ENCODE data around the gene KMT2D. TPM values are rescaled to one million over a fixed set of nuclear protein-coding genes. Genes with fewer than 3 reads are reported as not detected.

The KMT2D gene, protein sequence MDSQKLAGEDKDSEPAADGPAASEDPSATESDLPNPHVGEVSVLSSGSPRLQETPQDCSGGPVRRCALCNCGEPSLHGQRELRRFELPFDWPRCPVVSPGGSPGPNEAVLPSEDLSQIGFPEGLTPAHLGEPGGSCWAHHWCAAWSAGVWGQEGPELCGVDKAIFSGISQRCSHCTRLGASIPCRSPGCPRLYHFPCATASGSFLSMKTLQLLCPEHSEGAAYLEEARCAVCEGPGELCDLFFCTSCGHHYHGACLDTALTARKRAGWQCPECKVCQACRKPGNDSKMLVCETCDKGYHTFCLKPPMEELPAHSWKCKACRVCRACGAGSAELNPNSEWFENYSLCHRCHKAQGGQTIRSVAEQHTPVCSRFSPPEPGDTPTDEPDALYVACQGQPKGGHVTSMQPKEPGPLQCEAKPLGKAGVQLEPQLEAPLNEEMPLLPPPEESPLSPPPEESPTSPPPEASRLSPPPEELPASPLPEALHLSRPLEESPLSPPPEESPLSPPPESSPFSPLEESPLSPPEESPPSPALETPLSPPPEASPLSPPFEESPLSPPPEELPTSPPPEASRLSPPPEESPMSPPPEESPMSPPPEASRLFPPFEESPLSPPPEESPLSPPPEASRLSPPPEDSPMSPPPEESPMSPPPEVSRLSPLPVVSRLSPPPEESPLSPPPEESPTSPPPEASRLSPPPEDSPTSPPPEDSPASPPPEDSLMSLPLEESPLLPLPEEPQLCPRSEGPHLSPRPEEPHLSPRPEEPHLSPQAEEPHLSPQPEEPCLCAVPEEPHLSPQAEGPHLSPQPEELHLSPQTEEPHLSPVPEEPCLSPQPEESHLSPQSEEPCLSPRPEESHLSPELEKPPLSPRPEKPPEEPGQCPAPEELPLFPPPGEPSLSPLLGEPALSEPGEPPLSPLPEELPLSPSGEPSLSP (N-terminal part only)
- 80.5 TPM for total RNA-seq

DNA sequence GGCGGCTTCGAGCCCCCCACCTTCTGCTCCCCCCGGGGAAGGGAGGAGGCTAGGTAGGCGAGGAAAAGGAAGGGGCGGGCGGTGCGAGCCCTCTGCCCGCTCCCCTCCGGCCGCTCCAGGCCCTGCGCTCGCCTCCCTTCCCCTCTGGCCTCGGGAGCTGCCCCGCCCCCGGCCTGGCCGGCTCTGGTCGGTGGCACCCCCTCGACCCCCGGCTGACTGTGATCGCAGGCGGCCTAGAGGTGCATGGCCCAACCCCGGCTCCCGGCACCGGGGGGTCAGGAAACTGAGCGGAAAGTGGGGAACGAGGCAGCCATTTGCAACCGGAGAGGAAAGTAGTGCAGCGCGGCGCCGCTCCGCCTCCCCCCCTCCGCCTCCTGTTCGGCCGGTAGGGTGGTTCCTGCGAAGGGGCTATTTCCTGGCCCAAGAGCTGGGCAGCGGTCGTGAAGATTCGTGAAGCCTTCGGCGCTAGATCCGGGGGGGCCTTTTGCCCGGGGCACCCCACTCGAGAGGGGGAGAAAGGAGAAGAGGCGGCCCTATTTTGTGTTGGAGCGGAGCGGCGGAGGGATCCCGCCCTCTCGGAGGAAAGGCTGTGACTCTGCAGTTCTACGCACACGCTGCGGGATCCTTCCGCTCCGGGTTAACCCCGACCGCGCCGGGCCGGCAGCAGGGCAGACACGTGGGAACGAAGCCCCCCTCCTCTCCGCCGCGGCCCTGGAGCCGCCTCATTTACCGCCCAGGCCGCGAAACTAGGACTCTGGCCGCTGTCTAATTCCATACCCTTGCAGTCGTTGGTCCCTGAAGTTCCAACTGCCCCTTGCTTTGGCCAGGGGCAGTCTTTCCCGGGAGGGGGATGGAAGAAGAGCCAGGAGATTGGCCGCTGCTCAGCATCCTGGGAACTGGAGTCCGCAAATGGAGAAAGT is at the start of gene KMT2D:
TSS of gene KMT2D (minus strand) at position 558 of the 920 bp plus-strand sequence. CDS start 5,470 bp downstream, outside the sequence.

DNA sequence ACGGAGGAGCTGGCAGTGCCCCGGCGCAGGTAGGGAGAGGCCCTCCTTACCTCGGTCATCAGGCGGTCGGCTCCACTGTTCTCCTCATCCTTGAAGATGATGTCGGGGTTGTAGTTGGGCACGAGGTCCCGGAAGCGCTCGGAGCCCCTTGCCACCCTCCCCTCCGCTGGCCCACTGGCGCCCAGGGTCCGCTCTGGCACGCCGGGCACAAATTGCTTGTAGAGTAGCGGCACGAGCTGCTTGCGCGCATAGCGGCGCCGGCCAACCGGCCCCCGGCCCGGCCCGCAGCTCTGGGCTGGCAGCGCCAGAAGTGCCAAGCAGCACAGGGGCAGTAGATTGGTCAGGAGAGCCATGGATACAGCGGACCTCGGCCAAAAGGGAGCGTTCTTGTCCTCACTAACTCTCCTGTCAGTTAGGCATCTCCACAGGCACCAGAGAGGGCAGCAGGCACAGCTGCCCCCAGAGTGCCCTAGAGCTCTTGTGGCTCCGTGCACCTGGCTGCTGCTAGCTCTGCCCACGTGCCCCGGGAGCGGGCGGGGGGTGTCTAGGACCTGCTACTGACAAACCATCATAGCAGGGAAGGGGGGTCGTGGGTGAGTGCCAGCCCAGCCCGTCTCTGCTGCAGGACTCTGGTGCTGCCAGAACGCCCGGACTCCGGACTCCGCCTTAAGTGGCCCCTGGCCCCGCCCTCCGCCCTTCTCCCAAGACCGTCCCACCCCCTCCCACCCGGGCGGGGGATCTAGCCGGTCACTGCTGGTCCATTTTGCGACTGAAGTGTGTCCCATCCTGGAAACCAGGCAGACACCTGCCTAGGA is 33.8 kb upstream of the KMT2D start, which contains the start of gene DHH:
TSS of gene DHH (minus strand) at position 642 of the 815 bp plus-strand sequence. CDS start at position 353, 289 bp downstream.

GRCh38 chr12:49069507-49070346 is 9.1 kb upstream of the KMT2D start, which contains the start of gene RHEBL1:
Gene RHEBL1, minus strand, starts transcription at chr12:49069979. Its CDS starts 194 bp downstream, at chr12:49069785.

DNA sequence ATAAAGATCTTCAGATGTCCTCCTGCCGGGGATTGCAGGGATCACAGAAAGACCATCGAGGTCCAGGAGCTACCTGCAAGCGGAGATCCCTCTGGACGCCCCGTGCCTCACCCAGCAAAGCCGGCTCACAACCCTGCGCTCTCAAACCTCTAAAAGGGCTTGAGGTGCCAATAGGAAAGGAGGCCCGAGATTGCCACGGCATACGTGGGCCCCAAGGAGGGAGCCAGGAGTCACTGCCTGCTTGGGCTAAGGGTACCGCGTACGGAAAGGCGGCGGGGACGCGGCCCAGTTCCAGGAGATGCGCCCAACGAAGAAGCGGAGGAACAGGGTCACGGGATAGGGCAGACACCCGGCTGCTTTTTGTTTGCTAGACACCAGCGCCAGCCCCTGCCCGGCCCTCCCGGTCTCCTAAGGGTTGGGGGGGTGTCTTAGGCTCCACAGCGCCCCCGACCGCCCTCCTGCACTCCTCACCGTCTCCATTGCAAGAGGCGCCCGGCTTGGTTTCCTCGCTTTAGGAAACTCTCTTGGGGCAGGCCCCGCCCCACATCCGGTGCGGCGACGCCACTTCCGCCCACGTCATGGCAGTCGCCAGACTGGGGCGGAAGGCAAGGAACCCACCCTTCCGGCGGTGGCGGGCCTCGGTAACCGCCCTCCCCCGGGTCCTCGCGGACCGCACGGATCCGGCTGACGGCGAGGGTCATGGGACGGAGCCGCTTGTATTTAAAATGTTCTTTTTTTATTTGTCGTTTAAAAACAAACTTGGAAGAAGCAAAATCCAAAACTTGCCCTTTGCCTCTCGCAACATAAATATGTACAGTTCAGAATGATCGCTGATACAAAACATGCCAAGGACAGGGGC is 42.1 kb downstream of the KMT2D start, which contains the start of gene PRKAG1:
TSS of gene PRKAG1 (minus strand) at position 516 of the 859 bp plus-strand sequence. CDS start at position 480, 36 bp downstream.

Other genes with a start within 250 kb of the KMT2D start
- 24.8 TPM for gene CACNB3, start 242.3 kb downstream of the KMT2D start, total RNA-seq
- gene DDX23, start 208.6 kb downstream of the KMT2D start, total RNA-seq, result 79.4 TPM
- gene RND1, start 194.9 kb downstream of the KMT2D start, total RNA-seq, result 4.3 TPM
- 11.3 TPM for gene FKBP11, start 135.3 kb downstream of the KMT2D start, total RNA-seq
- 42.2 TPM for gene ARF3, start 103.3 kb downstream of the KMT2D start, total RNA-seq
- gene WNT10B, start 89.1 kb downstream of the KMT2D start, total RNA-seq, result not detected
- gene WNT1, start 82.5 kb downstream of the KMT2D start, total RNA-seq, result not detected
- 23.6 TPM for gene DDN, start 61.4 kb downstream of the KMT2D start, total RNA-seq
- gene PRKAG1, start 42.0 kb downstream of the KMT2D start, total RNA-seq, result 38.2 TPM
- gene RHEBL1, start 9.2 kb upstream of the KMT2D start, total RNA-seq, result 1.3 TPM
- gene DHH, start 34.0 kb upstream of the KMT2D start, total RNA-seq, result 0.88 TPM
- 69.4 TPM for gene LMBR1L, start 50.1 kb upstream of the KMT2D start, total RNA-seq
- 596 TPM for gene TUBA1B, start 70.6 kb upstream of the KMT2D start, total RNA-seq
- 311 TPM for gene TUBA1A, start 128.3 kb upstream of the KMT2D start, total RNA-seq
- gene TUBA1C, start 204.3 kb upstream of the KMT2D start, total RNA-seq, result 105 TPM
- 0.18 TPM for gene PRPH, start 234.4 kb upstream of the KMT2D start, total RNA-seq